Mesenchymal stem cell (in vitro differentiated cells and primary cell): ENCODE measurements around the gene SPATA6L.

Experiments
- DNase-seq: peaks from one replicate; pipeline ENCODE4 v3.0.0-alpha.2; 2013
- H2AFZ ChIP-seq: one replicate; pipeline ENCODE4 v1.6.1; 2013; ENCODE audit warnings: low read depth, mild to moderate bottlenecking, control low read depth, inconsistent platforms, low read length, moderate library complexity
- H2AK5ac ChIP-seq: 2 replicates; pipeline ENCODE4 v1.6.1; 2013; ENCODE audit warnings: low read length, moderate library complexity, mild to moderate bottlenecking, inconsistent platforms; ENCODE audit not compliant: severe bottlenecking
- H2BK120ac ChIP-seq: one replicate; pipeline ENCODE4 v1.6.1; 2013; ENCODE audit warnings: low read depth, mild to moderate bottlenecking, inconsistent platforms, low read length, moderate library complexity
- H2BK12ac ChIP-seq, 2 experiments: one replicate each; pipeline ENCODE4 v1.6.1; 2013; ENCODE audit warnings: inconsistent platforms in 2 of 2, low read length in 2 of 2, mild to moderate bottlenecking in 2 of 2, moderate library complexity in 2 of 2, control low read depth in 1 of 2
- H2BK15ac ChIP-seq: one replicate; pipeline ENCODE4 v1.6.1; 2013; ENCODE audit warnings: mild to moderate bottlenecking, low read depth, inconsistent platforms; ENCODE audit not compliant: poor library complexity, severe bottlenecking
- H2BK5ac ChIP-seq: 2 replicates; pipeline ENCODE4 v1.6.1; 2013; ENCODE audit warnings: low read depth, mild to moderate bottlenecking, low read length, control low read depth, inconsistent platforms; ENCODE audit not compliant: poor library complexity, severe bottlenecking
- H3K14ac ChIP-seq, 2 experiments: one replicate each; pipeline ENCODE4 v1.6.1; 2013; ENCODE audit warnings: inconsistent platforms in 2 of 2, low read length in 2 of 2, control low read depth in 1 of 2, mild to moderate bottlenecking in 1 of 2, moderate library complexity in 1 of 2
- H3K18ac ChIP-seq, 2 experiments: one replicate each; pipeline ENCODE4 v1.6.1; 2013; ENCODE audit warnings: inconsistent platforms in 2 of 2, low read length in 2 of 2, control low read depth in 1 of 2, low read depth in 1 of 2, mild to moderate bottlenecking in 1 of 2
- H3K23ac ChIP-seq, 2 experiments: one replicate each; pipeline ENCODE4 v1.6.1; 2013; ENCODE audit warnings: inconsistent platforms in 2 of 2, low read length in 2 of 2, mild to moderate bottlenecking in 2 of 2, moderate library complexity in 2 of 2, control low read depth in 1 of 2
- H3K27ac ChIP-seq: 2 replicates; pipeline ENCODE4 v1.5.1; 2013; ENCODE audit warnings: mild to moderate bottlenecking, moderate library complexity, low read length, control low read depth, inconsistent platforms; ENCODE audit not compliant: poor library complexity, severe bottlenecking
- H3K27me3 ChIP-seq, 2 experiments: 2 replicates each; pipeline versions ENCODE4 v1.6.1 to v1.7.0; 2013; ENCODE audit warnings: low read length in 2 of 2, mild to moderate bottlenecking in 2 of 2, moderate library complexity in 2 of 2, control low read depth in 1 of 2, inconsistent platforms in 1 of 2; ENCODE audit not compliant: control insufficient read depth in 1 of 2, insufficient read depth in 1 of 2
- H3K36me3 ChIP-seq, 2 experiments: 2 replicates each; pipeline versions ENCODE4 v1.6.1 to v1.7.0; 2013; ENCODE audit warnings: low read length in 2 of 2, control low read depth in 1 of 2, inconsistent platforms in 1 of 2, low read depth in 1 of 2, mild to moderate bottlenecking in 1 of 2; ENCODE audit not compliant: insufficient read depth in 2 of 2, control insufficient read depth in 1 of 2
- H3K4ac ChIP-seq, 2 experiments: one replicate each; pipeline ENCODE4 v1.6.1; 2013; ENCODE audit warnings: inconsistent platforms in 2 of 2, low read length in 2 of 2, mild to moderate bottlenecking in 2 of 2, moderate library complexity in 2 of 2, control low read depth in 1 of 2, low read depth in 1 of 2
- H3K4me1 ChIP-seq: 2 replicates; pipeline ENCODE4 v1.6.1; 2013; ENCODE audit warnings: low read depth, low read length, control low read depth; ENCODE audit not compliant: control insufficient read depth, insufficient read depth
- H3K4me2 ChIP-seq: 2 replicates; pipeline ENCODE4 v1.6.1; 2013; ENCODE audit warnings: low read length, mild to moderate bottlenecking, inconsistent platforms; ENCODE audit not compliant: poor library complexity, severe bottlenecking
- H3K4me3 ChIP-seq, 2 experiments: 2 replicates each; pipeline versions ENCODE4 v1.5.1 to v1.7.0; 2013; ENCODE audit warnings: low read length in 2 of 2, mild to moderate bottlenecking in 2 of 2, control low read depth in 1 of 2, low read depth in 1 of 2; ENCODE audit not compliant: insufficient read depth in 1 of 2
- H3K79me1 ChIP-seq: replicated peaks from 2 replicates; pipeline ENCODE4 v1.6.1; 2013; ENCODE audit warnings: mild to moderate bottlenecking, control low read depth, low read length, inconsistent platforms; ENCODE audit not compliant: poor library complexity, severe bottlenecking
- H3K9ac ChIP-seq: 2 replicates; pipeline ENCODE4 v1.7.0; 2013; ENCODE audit warnings: mild to moderate bottlenecking, low read length, moderate library complexity
- H3K9me3 ChIP-seq: 2 replicates; pipeline ENCODE4 v1.7.0; 2013; ENCODE audit warnings: mild to moderate bottlenecking, low read length; ENCODE audit not compliant: control insufficient read depth
- H4K8ac ChIP-seq: one replicate; pipeline ENCODE4 v1.6.1; 2013; ENCODE audit warnings: inconsistent platforms, mild to moderate bottlenecking, low read length, moderate library complexity
- H4K91ac ChIP-seq: one replicate; pipeline ENCODE4 v1.6.1; 2013; ENCODE audit warnings: mild to moderate bottlenecking, low read length, inconsistent platforms
- WGBS: methylation state at CpG from one replicate; pipeline ENCODE4 v1.1.7; 2013; ENCODE audit warnings: mixed read lengths; 5-methylcytosine and 5-hydroxymethylcytosine counted together

Gene SPATA6L

GRCh38 chr9:4684820-4685219 lies 18.5 kb upstream of the SPATA6L start:
- no peak overlapping the region for H2BK12ac ChIP-seq
- no peak overlapping the region for H4K8ac ChIP-seq
- no peak overlapping the region for H2BK5ac ChIP-seq
- H3K9ac ChIP-seq, result no peak overlapping the region
- H3K27ac ChIP-seq, result no peak overlapping the region
- H3K18ac ChIP-seq, result no peak overlapping the region
- no peak overlapping the region for H3K4me3 ChIP-seq
- H3K23ac ChIP-seq, result no peak overlapping the region
- H3K9me3 ChIP-seq, result no peaks in the 10 kb centered on the region
- no peak for DNase-seq
- H3K36me3 ChIP-seq, result peaks cover 4 to 35% of the 10 kb centered on the region in 2 experiments
- peaks cover 9% of the 10 kb centered on the region for H3K79me1 ChIP-seq
- H3K4ac ChIP-seq, result no peak overlapping the region
- H3K14ac ChIP-seq, result no peak overlapping the region
- H2BK15ac ChIP-seq, result no peak overlapping the region
- WGBS, result 93% methylated on average over 4 of the region's 4 CpGs
- no peak overlapping the region for H2AK5ac ChIP-seq
- no peak overlapping the region for H3K4me2 ChIP-seq
- no peak overlapping the region for H2AFZ ChIP-seq
- no peak overlapping the region for H4K91ac ChIP-seq
- H2BK120ac ChIP-seq, result no peak overlapping the region
- no peaks in the 10 kb centered on the region for H3K4me1 ChIP-seq
- H3K27me3 ChIP-seq, result no peaks in the 10 kb centered on the region

GRCh38 chr9:4680750-4681149 lies 14.5 kb upstream of the SPATA6L start:
- Histone ChIP-seq H3K4me1 (peaks cover 3% of the 10 kb centered on the region), H3K23ac (no peak overlapping the region), H3K14ac (no peak overlapping the region), H2AK5ac (no peak overlapping the region), H4K91ac (no peak overlapping the region), H2AFZ (no peak overlapping the region), H2BK15ac (no peak overlapping the region), H2BK5ac (no peak overlapping the region), H2BK12ac (no peak overlapping the region), H3K27ac (no peak overlapping the region), H3K4me3 (peak overlapping the region in 1 of 2 experiments; percentile 90), H3K4ac (no peak overlapping the region), H3K79me1 (peaks cover 3% of the 10 kb centered on the region), H4K8ac (no peak overlapping the region), H2BK120ac (no peak overlapping the region), H3K36me3 (peaks cover 1 to 20% of the 10 kb centered on the region in 2 experiments), H3K27me3 (no peaks in the 10 kb centered on the region), H3K18ac (no peak overlapping the region), H3K9ac (peak overlapping the region; percentile 97), H3K9me3 (no peaks in the 10 kb centered on the region), H3K4me2 (peak overlapping the region; percentile 78)
- peak; percentile 70 for DNase-seq
- WGBS, result 100% methylated on average over 1 of the region's 2 CpGs

- no peaks in the 10 kb centered on the region for H3K27me3 ChIP-seq
- H3K4me3 ChIP-seq, result peak overlapping the region; percentile 75 to 90
- H2BK120ac ChIP-seq, result no peak overlapping the region
- H2BK5ac ChIP-seq, result no peak overlapping the region
- H2AFZ ChIP-seq, result peak overlapping the region; percentile 89
- peak overlapping the region; percentile 78 for H3K27ac ChIP-seq
- peak; percentile 45 for DNase-seq
- H4K91ac ChIP-seq, result no peak overlapping the region
- H3K4me1 ChIP-seq, result peaks cover 3% of the 10 kb centered on the region
- no peaks in the 10 kb centered on the region for H3K9me3 ChIP-seq
- no peak overlapping the region for H2AK5ac ChIP-seq
- peaks cover 0 to 14% of the 10 kb centered on the region in 2 experiments for H3K36me3 ChIP-seq
- H3K9ac ChIP-seq, result peak overlapping the region; percentile 97
- H3K23ac ChIP-seq, result no peak overlapping the region
- peaks cover 3% of the 10 kb centered on the region for H3K79me1 ChIP-seq
- H3K4me2 ChIP-seq, result peak overlapping the region; percentile 78
- H2BK12ac ChIP-seq, result no peak overlapping the region
- H4K8ac ChIP-seq, result peak overlapping the region; percentile 16
- no peak overlapping the region for H3K4ac ChIP-seq
- H3K14ac ChIP-seq, result no peak overlapping the region
- H2BK15ac ChIP-seq, result no peak overlapping the region
- WGBS, result 4% methylated on average over 5 of the region's 10 CpGs
- H3K18ac ChIP-seq, result peak overlapping the region; percentile 78 to 88
Measured at GRCh38 chr9:4680173-4680525, 13.9 kb upstream of the SPATA6L start.

GRCh38 chr9:4679268-4680172 lies 13.2 kb upstream of the SPATA6L start, which contains the start of gene CDC37L1:
CDC37L1 (plus strand) TSS chr9:4679569; CDS start chr9:4679768, 199 bp downstream.
- under 1% methylated on average over 64 of the region's 66 CpGs for WGBS
- H3K4me1 ChIP-seq, result peaks cover 3% of the 10 kb centered on the region

More at GRCh38 chr9:4679268-4680172, 13.2 kb upstream of the SPATA6L start, which contains the start of gene CDC37L1:
- Histone ChIP-seq H3K9ac (peak within 1 kb of the TSS; percentile 97), H3K4me2 (peak within 1 kb of the TSS; percentile 78), H3K27me3 (no peaks in the 10 kb centered on the region), H3K4me3 (peak within 1 kb of the TSS; percentile 75 to 90), H3K36me3 (peaks cover 0 to 8% of the 10 kb centered on the region in 2 experiments), H3K14ac (peak within 1 kb of the TSS in 1 of 2 experiments; percentile 89), H3K4ac (peak within 1 kb of the TSS in 1 of 2 experiments; percentile 65), H4K91ac (no peak within 1 kb of the TSS), H2AK5ac (peak within 1 kb of the TSS; percentile 63), H3K18ac (peak within 1 kb of the TSS; percentile 78 to 88), H3K23ac (peak within 1 kb of the TSS in 1 of 2 experiments; percentile 46), H4K8ac (peak within 1 kb of the TSS; percentile 16), H2AFZ (peak within 1 kb of the TSS; percentile 89), H3K79me1 (no peaks in the 10 kb centered on the region), H3K9me3 (no peaks in the 10 kb centered on the region), H2BK15ac (peak within 1 kb of the TSS; percentile 38), H3K27ac (peak within 1 kb of the TSS; percentile 89), H2BK120ac (no peak within 1 kb of the TSS), H2BK12ac (no peak within 1 kb of the TSS), H2BK5ac (peak within 1 kb of the TSS; percentile 74)
- DNase-seq, result peak; percentile 97
